Stimulated activated CD4-positive, alpha-beta T cell treated with anti-CD3 and anti-CD28 coated beads, Interleukin-2, amount 100 ng/mL, for 48 hours (primary cell): ENCODE data around the gene VMAC.

ENCODE experiments used
- DNase-seq, 2 donors: peaks; one replicate each; pipeline ENCODE4 v3.0.0-alpha.2; 2020

The VMAC gene

GRCh38 chr19:5955636-5955935 is 50.9 kb downstream of the VMAC start:
- DNase-seq, result no peak

- no peak for DNase-seq
Observed at GRCh38 chr19:5956323-5956722, 51.7 kb downstream of the VMAC start.

- no peak for DNase-seq
Observed at GRCh38 chr19:5956728-5957127, 52.1 kb downstream of the VMAC start.

- DNase-seq, result no peak
Observed at GRCh38 chr19:5957170-5957569, 52.5 kb downstream of the VMAC start.

GRCh38 chr19:5958074-5958850 is 53.6 kb downstream of the VMAC start:
- no peak for DNase-seq

- DNase-seq, result no peak
Observed at GRCh38 chr19:5958851-5959122, 54.1 kb downstream of the VMAC start.

- DNase-seq, result no peak
Observed at GRCh38 chr19:5959260-5960004, 54.8 kb downstream of the VMAC start.
